OCI-LY3 (cell line): ENCODE measurements around the gene SAMD5.

Experiments used
- H2AFZ ChIP-seq: fragments of 200-600, 300-600 bp; shearing (Covaris generic); 2 replicates; pipeline ENCODE4 v1.6.0; 2014; ENCODE audit warnings: antibody characterized with exemption, low read depth, low read length
- H3K27ac ChIP-seq: fragments of 200-600, 300-600 bp; sonication (generic); 2 replicates; pipeline ENCODE4 v1.5.1; 2014; ENCODE audit warnings: mild to moderate bottlenecking, low read length, moderate library complexity, mixed read lengths
- H3K27me3 ChIP-seq: fragments of 200-600, 300-600 bp; sonication (generic); 2 replicates; pipeline ENCODE4 v1.6.1; 2014; ENCODE audit warnings: low read depth, low read length, mixed read lengths
- H3K36me3 ChIP-seq: fragments of 200-600, 300-600 bp; sonication (generic); replicated peaks from 2 replicates; pipeline ENCODE3; 2014; ENCODE audit warnings: low read depth, low read length, mixed read lengths
- H3K4me1 ChIP-seq: fragments of 300-600, 200-600 bp; sonication (generic); 2 replicates; pipeline ENCODE4 v1.6.1; 2014; ENCODE audit warnings: low read length, mixed read lengths
- H3K4me2 ChIP-seq: fragments of 200-600, 300-600 bp; sonication (generic); 2 replicates; pipeline ENCODE4 v1.6.1; 2014; ENCODE audit warnings: low read length, mixed read lengths
- H3K4me3 ChIP-seq: fragments of 300-600, 200-600 bp; sonication (generic); 2 replicates; pipeline ENCODE4 v1.5.1; 2014; ENCODE audit warnings: antibody characterized with exemption, mild to moderate bottlenecking, low read length, moderate library complexity
- H3K79me2 ChIP-seq: fragments of 300-600, 200-600 bp; shearing (Covaris generic); 2 replicates; pipeline ENCODE4 v1.6.1; 2014; ENCODE audit warnings: mild to moderate bottlenecking, low read length, mixed read lengths
- H3K9ac ChIP-seq: fragments of 300-600, 200-600 bp; shearing (Covaris generic); 2 replicates; pipeline ENCODE4 v1.6.0; 2014; ENCODE audit warnings: mild to moderate bottlenecking, low read length, moderate library complexity
- H3K9me3 ChIP-seq: fragments of 200-600, 300-600 bp; shearing (Covaris generic); 2 replicates; pipeline ENCODE4 v1.6.1; 2014; ENCODE audit warnings: low read length, mixed read lengths; ENCODE audit not compliant: insufficient read depth
- H4K20me1 ChIP-seq: fragments of 200-600, 300-600 bp; sonication (generic); 2 replicates; pipeline ENCODE4 v1.6.1; 2016; ENCODE audit warnings: low read length, mixed read lengths; ENCODE audit not compliant: insufficient read depth
- EZH2phosphoT487 ChIP-seq: fragments of 200-600 bp; shearing (Covaris generic); IDR thresholded peaks from 2 replicates; pipeline ENCODE4 v1.6.1; 2018; ENCODE audit warnings: antibody characterized with exemption, mixed run types, low read depth
- TF ChIP-seq, protein P1 (sequence below): fragments of 200-600, 300-600 bp; sonication (generic); IDR thresholded peaks from 2 replicates; pipeline ENCODE4 v1.5.1; 2014; ENCODE audit warnings: antibody characterized with exemption, low read length, low read depth

The SAMD5 gene

DNA sequence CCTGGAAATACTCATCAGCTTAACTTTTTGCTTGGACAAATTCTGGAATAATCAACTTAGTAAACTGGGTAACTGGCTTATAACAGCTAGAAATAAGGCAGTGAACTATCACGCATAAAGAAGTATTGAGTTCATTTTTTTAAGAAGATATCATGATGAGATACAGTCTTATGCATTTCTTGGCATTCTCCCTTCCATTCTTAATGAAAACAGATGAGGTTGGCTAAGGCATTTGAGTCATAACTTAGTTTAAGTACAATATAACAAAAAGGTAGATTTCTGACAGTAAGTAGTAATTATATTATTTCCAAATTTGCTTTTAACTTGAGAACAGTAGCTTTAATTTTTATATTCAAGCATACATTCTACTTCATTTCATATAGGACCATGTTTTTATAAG lies 56.1 kb downstream of the SAMD5 start:
- no peak overlapping the region for H3K4me3 ChIP-seq
- no peaks in the 10 kb centered on the region for H3K79me2 ChIP-seq
- no peaks in the 10 kb centered on the region for H3K27me3 ChIP-seq
- H3K9ac ChIP-seq: no peak overlapping the region
- H3K4me1 ChIP-seq: no peaks in the 10 kb centered on the region
- H3K4me2 ChIP-seq: no peak overlapping the region
- TF ChIP-seq EZH2phosphoT487: no peak
- TF ChIP-seq, protein P1, sequence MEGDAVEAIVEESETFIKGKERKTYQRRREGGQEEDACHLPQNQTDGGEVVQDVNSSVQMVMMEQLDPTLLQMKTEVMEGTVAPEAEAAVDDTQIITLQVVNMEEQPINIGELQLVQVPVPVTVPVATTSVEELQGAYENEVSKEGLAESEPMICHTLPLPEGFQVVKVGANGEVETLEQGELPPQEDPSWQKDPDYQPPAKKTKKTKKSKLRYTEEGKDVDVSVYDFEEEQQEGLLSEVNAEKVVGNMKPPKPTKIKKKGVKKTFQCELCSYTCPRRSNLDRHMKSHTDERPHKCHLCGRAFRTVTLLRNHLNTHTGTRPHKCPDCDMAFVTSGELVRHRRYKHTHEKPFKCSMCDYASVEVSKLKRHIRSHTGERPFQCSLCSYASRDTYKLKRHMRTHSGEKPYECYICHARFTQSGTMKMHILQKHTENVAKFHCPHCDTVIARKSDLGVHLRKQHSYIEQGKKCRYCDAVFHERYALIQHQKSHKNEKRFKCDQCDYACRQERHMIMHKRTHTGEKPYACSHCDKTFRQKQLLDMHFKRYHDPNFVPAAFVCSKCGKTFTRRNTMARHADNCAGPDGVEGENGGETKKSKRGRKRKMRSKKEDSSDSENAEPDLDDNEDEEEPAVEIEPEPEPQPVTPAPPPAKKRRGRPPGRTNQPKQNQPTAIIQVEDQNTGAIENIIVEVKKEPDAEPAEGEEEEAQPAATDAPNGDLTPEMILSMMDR: no peak
- no peaks in the 10 kb centered on the region for H4K20me1 ChIP-seq
- H3K9me3 ChIP-seq: no peaks in the 10 kb centered on the region
- H3K36me3 ChIP-seq: no peaks in the 10 kb centered on the region
- no peak overlapping the region for H2AFZ ChIP-seq
- H3K27ac ChIP-seq: no peak overlapping the region

DNA sequence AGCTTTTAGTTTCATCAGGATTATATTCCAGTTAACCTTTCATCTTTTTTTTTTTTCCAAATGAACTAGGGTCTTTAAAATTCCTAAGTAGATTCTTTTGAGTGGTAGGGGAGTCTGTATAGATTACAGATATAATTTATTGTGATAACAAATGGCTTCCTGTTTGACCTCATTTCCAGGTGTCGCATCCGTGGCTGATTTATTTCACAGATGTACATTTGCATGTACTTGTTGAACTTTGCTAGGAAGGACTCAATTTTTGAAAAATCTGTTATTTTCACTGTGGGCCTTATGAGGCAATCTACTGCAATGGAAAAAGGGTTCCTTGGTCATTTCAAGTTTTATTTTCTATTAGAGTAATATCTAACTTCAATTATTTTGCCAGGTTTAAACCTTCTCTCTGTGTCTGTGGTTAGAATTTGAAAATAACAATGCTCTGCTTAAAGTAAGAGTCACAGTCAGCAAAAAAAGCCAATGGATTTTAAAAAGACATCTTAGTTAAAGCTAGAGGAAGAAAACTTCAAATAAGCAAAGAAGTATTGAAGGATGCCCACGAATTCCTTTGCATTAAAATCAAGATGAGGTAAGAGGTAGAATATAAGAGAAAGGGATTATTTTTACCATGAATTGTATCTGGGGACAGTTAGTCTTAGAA lies 57.9 kb downstream of the SAMD5 start:
- TF ChIP-seq EZH2phosphoT487: no peak
- TF ChIP-seq, protein P1: no peak
- no peak overlapping the region for H2AFZ ChIP-seq
- H3K79me2 ChIP-seq: no peaks in the 10 kb centered on the region
- H3K27ac ChIP-seq: no peak overlapping the region
- no peaks in the 10 kb centered on the region for H3K9me3 ChIP-seq
- no peak overlapping the region for H3K9ac ChIP-seq
- no peaks in the 10 kb centered on the region for H4K20me1 ChIP-seq
- no peaks in the 10 kb centered on the region for H3K36me3 ChIP-seq
- no peaks in the 10 kb centered on the region for H3K27me3 ChIP-seq
- H3K4me3 ChIP-seq: no peak overlapping the region
- no peaks in the 10 kb centered on the region for H3K4me1 ChIP-seq
- H3K4me2 ChIP-seq: no peak overlapping the region

DNA sequence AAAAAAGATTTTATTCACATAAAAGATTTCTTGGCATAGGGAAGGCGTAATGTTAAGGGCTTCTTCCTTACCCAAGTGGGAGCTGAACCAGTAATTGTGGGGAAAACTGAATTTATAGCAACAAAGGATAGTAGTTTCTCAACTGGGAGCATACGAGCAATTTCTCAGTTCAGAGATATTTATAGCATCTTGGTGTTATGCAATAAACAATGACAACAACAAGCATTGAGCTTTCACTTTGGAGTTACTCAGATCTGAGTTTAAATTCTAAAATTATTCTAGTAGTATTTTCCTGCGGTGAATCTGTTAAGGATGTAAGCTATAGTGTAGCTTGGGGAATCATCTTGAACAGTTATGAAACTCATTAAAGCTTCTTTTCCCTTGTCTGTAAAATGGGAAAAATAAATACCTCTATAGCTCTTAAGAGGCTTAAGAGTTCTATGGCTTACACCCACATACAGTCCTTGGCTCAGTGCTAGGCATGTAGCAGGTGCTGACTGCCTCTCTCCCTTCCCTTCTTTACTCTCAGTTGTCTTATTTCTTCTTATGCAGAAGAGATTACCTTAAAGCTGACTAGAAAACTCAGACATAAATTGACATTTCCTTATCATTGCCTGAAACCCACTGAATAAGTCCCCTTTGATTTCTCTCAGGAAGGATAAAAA lies 58.8 kb downstream of the SAMD5 start:
- Histone ChIP-seq H3K4me2 (no peak overlapping the region), H3K27ac (no peak overlapping the region), H4K20me1 (no peaks in the 10 kb centered on the region), H2AFZ (no peak overlapping the region), H3K27me3 (no peaks in the 10 kb centered on the region), H3K4me3 (no peak overlapping the region), H3K79me2 (no peaks in the 10 kb centered on the region), H3K9me3 (no peaks in the 10 kb centered on the region), H3K36me3 (no peaks in the 10 kb centered on the region), H3K4me1 (no peaks in the 10 kb centered on the region), H3K9ac (no peak overlapping the region)
- no peak for TF ChIP-seq EZH2phosphoT487
- TF ChIP-seq, protein P1: no peak

DNA sequence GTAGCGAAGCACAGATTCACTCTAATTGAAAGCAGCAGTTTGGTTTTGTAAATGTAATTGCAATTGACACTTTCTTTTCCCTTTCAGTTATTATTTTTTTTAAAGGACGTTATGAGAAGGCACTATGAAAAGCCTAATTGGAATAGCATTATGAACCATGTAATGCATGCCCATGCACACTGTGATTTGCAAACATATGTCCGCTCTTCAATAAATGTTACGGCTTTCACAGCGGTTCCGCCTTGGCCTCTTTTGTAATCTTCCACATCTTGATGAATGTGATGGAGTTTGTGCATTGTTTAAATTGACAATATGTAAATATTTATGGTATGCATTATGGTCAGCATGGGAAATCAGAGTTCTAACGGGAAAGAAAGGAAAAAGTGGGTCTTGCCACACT lies 61.3 kb downstream of the SAMD5 start:
- no peaks in the 10 kb centered on the region for H3K4me1 ChIP-seq
- H3K4me2 ChIP-seq: no peak overlapping the region
- H3K9me3 ChIP-seq: no peaks in the 10 kb centered on the region
- H3K79me2 ChIP-seq: no peaks in the 10 kb centered on the region
- no peak overlapping the region for H3K9ac ChIP-seq
- no peak overlapping the region for H3K4me3 ChIP-seq
- H2AFZ ChIP-seq: no peak overlapping the region
- TF ChIP-seq, protein P1: no peak
- no peak for TF ChIP-seq EZH2phosphoT487
- H4K20me1 ChIP-seq: no peaks in the 10 kb centered on the region
- no peaks in the 10 kb centered on the region for H3K27me3 ChIP-seq
- H3K36me3 ChIP-seq: no peaks in the 10 kb centered on the region
- no peak overlapping the region for H3K27ac ChIP-seq
